Measurements from ENCODE around the gene DCAF11. TPM values are rescaled to one million over a fixed set of nuclear protein-coding genes. Genes with fewer than 3 reads are reported as not detected.

Gene DCAF11
- total and polyA plus RNA-seq, 2 of the 13 experiments (the other 11 are each of a cell fraction or from before 2014, with no cell fraction given): 150 to 257 TPM

DNA sequence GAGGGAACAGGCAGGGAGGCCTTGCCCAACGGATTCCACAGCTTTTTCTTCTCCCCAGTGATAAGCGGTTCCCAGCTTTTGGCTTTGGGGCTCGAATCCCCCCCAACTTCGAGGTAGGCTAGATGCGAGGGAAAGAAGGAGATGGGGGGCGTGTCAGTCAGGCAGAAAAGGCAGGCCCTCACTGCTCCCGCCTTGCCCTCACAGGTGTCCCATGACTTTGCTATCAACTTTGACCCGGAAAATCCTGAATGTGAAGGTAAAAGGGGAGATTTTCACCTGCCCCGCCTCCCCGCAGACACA is 38.3 kb upstream of the DCAF11 start:
- no TSS peak for BruUV-seq (replicated peaks)
- Histone ChIP-seq H4K20me1 (ENCODE audit: insufficient read depth, low read length) (no peaks in the 10 kb centered on the region), H3K79me2 (ENCODE audit: insufficient read depth, low read length) (no peaks in the 10 kb centered on the region), H3K9me3 (ENCODE audit: low read length) (no peaks in the 10 kb centered on the region), H3K9ac (ENCODE audit: insufficient read depth, low read depth, low read length) (no peak overlapping the region), H3K4me2 (ENCODE audit: low read depth, low read length) (no peak overlapping the region), H2AFZ (ENCODE audit: low read length) (no peak overlapping the region), H3K27ac (ENCODE audit: extremely low read length, insufficient read depth, low read length) (no peak overlapping the region), H3K4me1 (ENCODE audit: insufficient read depth, low read length) (peaks cover 37% of the 10 kb centered on the region), H3K27me3 (ENCODE audit: control insufficient read depth in 1 of 2, insufficient read depth in 2 of 2, low read length in 2 of 2) (peaks cover 15 to 65% of the 10 kb centered on the region in 2 experiments), H3K36me3 (replicated peaks in 1 of 2; ENCODE audit: control insufficient read depth in 1 of 2, insufficient read depth in 2 of 2, low read length in 2 of 2) (no peaks in the 10 kb centered on the region), H3K4me3 (replicated peaks in 1 of 3; ENCODE audit: insufficient read depth in 1 of 3, low read depth in 2 of 3, low read length in 3 of 3) (no peak overlapping the region)
- ATAC-seq: no peak
- intact Hi-C loops (cut with micrococcal nuclease; ENCODE audit: unreplicated experiment) (no loop called here), in situ Hi-C loops (cut with HindIII; ENCODE audit: extremely low pct_ligation_motif_present, low pct_unique_long_range_greater_than_20kb) (no loop called here)
- DNase-seq (ENCODE audit: low spot score): no peak
- CTCF ChIA-PET (ENCODE audit: low intra/inter-chr PET ratio, low total read pairs): no interaction called here
- no peak for FAIRE-seq
- WGBS (ENCODE audit: low lambda C conversion rate): 32% methylated on average over 10 of the region's 10 CpGs
- POLR2A ChIA-PET: interaction anchor here (2.7 to 8.3 kb wide), 2 partner anchors 18 to 19 kb away, joined by 15 to 68 read pairs; partner anchors contain the start of gene PCK2
- TF ChIP-seq GABPA (IDR thresholded peaks at IDR 0.05; ENCODE audit: low read depth, low read length) (no peak), GABPA (CRISPR knock-in tag; IDR thresholded peaks at IDR 0.05; ENCODE audit: low read depth) (0 out of 2 replicates have a peak, but pooled peaks have one; percentile 39), ZNF282 (IDR thresholded peaks at IDR 0.05; ENCODE audit: partially characterized antibody) (no peak), ZNF253 (CRISPR knock-in tag; IDR thresholded peaks at IDR 0.05; ENCODE audit: borderline replicate concordance) (peak; percentile 68; the same call in 1 of the 2 replicates), NR2C2 (CRISPR knock-in tag; IDR thresholded peaks at IDR 0.05; ENCODE audit: borderline replicate concordance) (peak; percentile 66), ZSCAN21 (CRISPR knock-in tag; IDR thresholded peaks at IDR 0.05; ENCODE audit: borderline replicate concordance) (peak; percentile 81; the same call in 1 of the 2 replicates), ZFP41 (CRISPR knock-in tag; IDR thresholded peaks at IDR 0.05; ENCODE audit: borderline replicate concordance) (no peak), HES4 (CRISPR knock-in tag; IDR thresholded peaks at IDR 0.05; ENCODE audit: borderline replicate concordance) (0 out of 2 replicates have a peak, but pooled peaks have one; percentile 3), SRSF1 (optimal IDR thresholded peaks at IDR 0.05; ENCODE audit: low read depth, low read length) (peak; percentile 46)
- TF ChIP-seq, protein P1, sequence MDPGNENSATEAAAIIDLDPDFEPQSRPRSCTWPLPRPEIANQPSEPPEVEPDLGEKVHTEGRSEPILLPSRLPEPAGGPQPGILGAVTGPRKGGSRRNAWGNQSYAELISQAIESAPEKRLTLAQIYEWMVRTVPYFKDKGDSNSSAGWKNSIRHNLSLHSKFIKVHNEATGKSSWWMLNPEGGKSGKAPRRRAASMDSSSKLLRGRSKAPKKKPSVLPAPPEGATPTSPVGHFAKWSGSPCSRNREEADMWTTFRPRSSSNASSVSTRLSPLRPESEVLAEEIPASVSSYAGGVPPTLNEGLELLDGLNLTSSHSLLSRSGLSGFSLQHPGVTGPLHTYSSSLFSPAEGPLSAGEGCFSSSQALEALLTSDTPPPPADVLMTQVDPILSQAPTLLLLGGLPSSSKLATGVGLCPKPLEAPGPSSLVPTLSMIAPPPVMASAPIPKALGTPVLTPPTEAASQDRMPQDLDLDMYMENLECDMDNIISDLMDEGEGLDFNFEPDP (CRISPR knock-in tag; conservative IDR thresholded peaks at IDR 0.05): 0 out of 2 replicates have a peak, but pooled peaks have one; percentile 11
- TF ChIP-seq, protein P2, sequence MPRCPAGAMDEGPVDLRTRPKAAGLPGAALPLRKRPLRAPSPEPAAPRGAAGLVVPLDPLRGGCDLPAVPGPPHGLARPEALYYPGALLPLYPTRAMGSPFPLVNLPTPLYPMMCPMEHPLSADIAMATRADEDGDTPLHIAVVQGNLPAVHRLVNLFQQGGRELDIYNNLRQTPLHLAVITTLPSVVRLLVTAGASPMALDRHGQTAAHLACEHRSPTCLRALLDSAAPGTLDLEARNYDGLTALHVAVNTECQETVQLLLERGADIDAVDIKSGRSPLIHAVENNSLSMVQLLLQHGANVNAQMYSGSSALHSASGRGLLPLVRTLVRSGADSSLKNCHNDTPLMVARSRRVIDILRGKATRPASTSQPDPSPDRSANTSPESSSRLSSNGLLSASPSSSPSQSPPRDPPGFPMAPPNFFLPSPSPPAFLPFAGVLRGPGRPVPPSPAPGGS (CRISPR knock-in tag; IDR thresholded peaks at IDR 0.05): 0 out of 2 replicates have a peak, but pooled peaks have one; percentile 41
- TF ChIP-seq, protein P3, sequence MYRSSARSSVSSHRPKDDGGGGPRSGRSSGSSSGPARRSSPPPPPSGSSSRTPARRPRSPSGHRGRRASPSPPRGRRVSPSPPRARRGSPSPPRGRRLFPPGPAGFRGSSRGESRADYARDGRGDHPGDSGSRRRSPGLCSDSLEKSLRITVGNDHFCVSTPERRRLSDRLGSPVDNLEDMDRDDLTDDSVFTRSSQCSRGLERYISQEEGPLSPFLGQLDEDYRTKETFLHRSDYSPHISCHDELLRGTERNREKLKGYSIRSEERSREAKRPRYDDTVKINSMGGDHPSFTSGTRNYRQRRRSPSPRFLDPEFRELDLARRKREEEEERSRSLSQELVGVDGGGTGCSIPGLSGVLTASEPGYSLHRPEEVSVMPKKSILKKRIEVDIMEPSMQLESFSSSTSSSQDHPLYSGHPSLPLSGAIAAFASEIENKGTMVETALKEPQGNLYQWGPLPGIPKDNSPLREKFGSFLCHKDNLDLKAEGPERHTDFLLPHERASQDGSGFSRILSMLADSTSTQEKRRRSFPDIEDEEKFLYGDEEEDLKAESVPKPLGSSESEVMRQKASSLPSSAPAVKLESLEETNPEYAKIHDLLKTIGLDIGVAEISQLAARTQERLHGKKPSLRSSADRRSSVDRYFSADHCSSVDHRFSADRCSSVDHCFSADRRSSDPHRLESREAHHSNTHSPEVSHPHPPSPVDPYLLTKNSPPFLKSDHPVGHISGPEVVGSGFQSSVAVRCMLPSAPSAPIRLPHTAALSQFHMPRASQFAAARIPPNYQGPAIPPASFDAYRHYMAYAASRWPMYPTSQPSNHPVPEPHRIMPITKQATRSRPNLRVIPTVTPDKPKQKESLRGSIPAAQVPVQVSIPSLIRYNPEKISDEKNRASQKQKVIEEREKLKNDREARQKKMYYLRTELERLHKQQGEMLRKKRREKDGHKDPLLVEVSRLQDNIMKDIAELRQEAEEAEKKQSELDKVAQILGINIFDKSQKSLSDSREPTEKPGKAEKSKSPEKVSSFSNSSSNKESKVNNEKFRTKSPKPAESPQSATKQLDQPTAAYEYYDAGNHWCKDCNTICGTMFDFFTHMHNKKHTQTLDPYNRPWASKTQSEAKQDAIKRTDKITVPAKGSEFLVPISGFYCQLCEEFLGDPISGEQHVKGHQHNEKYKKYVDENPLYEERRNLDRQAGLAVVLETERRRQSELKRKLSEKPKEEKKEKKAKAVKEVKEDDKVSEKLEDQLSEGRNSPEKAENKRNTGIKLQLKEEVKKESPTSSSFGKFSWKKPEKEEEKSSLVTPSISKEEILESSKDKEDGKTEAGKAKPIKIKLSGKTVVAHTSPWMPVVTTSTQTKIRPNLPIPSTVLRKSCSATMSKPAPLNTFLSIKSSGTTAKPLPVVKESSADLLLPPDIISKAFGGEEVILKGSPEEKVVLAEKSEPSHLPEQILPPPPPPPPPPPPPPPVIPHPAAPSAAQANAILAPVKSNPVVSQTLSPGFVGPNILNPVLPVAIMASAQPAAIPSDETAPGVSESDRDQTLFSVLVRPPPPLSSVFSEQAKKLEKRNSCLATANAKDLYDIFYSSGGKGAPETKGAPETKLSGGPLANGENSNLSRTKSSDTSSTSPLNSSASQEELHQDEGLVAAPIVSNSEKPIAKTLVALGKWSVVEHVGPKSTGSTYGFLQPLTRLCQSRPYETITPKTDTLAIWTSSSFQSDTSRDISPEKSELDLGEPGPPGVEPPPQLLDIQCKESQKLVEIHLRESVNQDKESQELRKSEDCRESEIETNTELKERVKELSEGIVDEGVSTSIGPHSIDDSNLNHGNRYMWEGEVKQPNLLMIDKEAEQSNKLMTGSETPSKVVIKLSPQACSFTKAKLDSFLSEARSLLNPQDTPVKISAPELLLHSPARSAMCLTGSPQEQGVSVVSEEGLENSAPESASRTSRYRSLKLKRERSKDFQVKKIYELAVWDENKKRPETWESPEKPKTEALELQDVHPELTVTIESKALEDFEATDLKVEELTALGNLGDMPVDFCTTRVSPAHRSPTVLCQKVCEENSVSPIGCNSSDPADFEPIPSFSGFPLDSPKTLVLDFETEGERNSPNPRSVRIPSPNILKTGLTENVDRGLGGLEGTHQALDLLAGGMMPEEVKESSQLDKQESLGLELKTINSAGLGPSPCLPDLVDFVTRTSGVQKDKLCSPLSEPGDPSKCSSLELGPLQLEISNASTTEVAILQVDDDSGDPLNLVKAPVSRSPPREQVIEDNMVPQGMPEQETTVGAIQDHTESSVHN (CRISPR knock-in tag; IDR thresholded peaks at IDR 0.05): 0 out of 2 replicates have a peak, but pooled peaks have one; percentile 31
